AG10803 (cell line): ENCODE data around the gene BHLHE40.

Experiments
- DNase-seq: peaks from one replicate; pipeline ENCODE4 v3.0.0; 2010; ENCODE audit warnings: low read depth
- H3K4me3 ChIP-seq: 2 replicates; pipeline ENCODE4 v1.5.1; 2011; ENCODE audit warnings: mild to moderate bottlenecking, low read length, control low read depth
- TF ChIP-seq, protein P1 (sequence below): conservative IDR thresholded peaks from 2 replicates; pipeline ENCODE4 v1.5.1; 2011; ENCODE audit warnings: mild to moderate bottlenecking, low read length, control low read depth, inconsistent platforms

The BHLHE40 gene

DNA sequence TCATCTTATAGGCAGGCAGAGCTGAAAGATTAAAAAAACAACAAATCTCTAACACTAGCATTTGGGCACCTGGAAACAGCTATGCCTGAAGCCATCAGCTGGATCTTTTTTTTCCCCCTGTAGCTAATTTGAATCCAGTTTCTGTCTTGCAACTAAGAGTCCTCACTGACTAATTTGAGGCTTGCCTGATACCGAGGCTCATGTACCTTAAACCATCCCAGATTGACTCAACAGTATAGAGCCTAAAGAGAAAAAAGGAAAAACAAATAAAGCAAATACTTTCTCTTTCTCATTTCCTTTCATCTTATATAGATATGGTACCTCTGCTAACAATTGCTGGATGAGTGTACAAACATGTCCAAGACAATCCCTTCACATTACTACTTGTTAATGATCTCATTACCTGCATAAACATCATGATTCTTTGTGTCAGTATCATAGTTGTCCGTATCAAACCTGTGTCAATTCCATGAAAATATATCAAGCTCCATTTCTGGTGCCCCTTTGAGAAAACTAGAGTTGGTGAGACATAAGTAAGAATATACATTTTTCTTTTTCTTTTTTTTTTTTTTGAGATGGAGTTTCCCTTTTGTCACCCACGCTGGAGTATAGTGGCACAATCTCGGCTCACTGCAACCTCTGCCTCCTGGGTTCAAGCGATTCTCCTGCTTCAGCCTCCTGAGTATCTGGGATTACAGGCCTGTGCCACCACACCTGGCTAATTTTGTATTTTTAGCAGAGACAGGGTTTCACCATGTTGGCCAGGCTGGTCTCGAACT lies 43.1 kb downstream of the BHLHE40 start:
- no peak for DNase-seq
- H3K4me3 ChIP-seq = no peak overlapping the region
- TF ChIP-seq, protein P1, sequence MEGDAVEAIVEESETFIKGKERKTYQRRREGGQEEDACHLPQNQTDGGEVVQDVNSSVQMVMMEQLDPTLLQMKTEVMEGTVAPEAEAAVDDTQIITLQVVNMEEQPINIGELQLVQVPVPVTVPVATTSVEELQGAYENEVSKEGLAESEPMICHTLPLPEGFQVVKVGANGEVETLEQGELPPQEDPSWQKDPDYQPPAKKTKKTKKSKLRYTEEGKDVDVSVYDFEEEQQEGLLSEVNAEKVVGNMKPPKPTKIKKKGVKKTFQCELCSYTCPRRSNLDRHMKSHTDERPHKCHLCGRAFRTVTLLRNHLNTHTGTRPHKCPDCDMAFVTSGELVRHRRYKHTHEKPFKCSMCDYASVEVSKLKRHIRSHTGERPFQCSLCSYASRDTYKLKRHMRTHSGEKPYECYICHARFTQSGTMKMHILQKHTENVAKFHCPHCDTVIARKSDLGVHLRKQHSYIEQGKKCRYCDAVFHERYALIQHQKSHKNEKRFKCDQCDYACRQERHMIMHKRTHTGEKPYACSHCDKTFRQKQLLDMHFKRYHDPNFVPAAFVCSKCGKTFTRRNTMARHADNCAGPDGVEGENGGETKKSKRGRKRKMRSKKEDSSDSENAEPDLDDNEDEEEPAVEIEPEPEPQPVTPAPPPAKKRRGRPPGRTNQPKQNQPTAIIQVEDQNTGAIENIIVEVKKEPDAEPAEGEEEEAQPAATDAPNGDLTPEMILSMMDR = no peak

DNA sequence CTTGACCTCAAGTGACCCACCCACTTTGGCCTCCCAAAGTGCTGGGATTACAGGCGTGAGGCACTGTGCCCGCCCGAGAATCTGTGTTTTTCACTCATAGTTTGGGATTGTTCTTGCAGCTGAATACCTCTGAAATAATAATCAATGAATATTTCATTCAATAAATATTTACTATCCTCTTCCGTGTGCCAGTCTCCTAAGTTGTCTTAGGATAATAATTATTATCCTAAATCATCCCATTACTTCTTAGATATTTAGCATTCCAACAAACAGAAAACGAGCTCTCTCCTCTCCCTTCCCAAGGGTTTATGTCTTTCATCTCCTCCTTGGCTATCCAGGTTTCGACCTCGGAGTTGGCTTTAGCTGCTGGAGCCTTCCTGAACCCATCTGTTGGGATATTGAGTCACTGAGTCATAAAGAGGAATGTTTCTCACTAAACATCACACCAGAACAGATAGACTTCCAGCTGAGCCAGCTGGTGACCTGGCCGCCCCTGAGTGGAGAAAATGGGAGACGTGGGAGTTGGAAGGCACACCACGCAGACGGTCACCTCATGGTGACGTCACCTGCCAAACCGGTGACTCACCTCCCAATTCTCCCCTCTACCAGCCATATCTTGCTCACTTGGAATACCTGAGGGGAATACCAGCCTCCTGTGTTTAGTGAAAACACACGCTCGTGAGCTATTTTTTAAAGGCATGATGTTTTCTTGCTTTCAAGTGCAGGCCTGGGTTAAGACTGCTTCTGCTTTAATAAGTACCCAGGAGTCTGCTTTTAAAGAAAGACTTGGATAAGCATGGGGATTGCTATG lies 43.9 kb downstream of the BHLHE40 start:
- no peak overlapping the region for H3K4me3 ChIP-seq
- TF ChIP-seq, protein P1 = no peak
- DNase-seq = peak; percentile 98

GRCh38 chr3:5023777-5024346 lies 44.6 kb downstream of the BHLHE40 start:
- H3K4me3 ChIP-seq = no peak overlapping the region
- DNase-seq = no peak
- TF ChIP-seq, protein P1 = no peak

- H3K4me3 ChIP-seq = peak overlapping the region; percentile 29
- TF ChIP-seq, protein P1 = no peak
- DNase-seq = no peak
Measured at GRCh38 chr3:5026046-5026362, 46.8 kb downstream of the BHLHE40 start.

DNA sequence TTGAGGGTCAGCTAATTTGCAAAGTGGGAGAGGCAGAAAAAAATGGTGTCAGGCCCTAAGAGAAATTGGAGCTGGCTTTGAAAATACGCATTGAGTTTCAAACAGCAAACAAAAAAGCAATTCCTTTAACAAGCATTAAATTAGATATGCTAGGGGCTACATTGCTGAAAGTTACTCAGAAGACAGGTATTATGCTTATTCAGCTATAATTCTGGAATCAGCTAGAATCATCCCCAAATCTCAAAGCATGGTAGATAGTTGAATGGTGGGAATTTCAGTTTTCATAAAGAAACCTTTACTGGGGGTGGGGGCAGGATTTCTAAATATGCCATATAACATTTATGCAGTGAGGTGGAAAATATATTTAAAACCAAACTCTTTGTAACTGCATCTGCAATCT lies 50.5 kb downstream of the BHLHE40 start:
- no peak for DNase-seq
- TF ChIP-seq, protein P1 = no peak
- no peak overlapping the region for H3K4me3 ChIP-seq

DNA sequence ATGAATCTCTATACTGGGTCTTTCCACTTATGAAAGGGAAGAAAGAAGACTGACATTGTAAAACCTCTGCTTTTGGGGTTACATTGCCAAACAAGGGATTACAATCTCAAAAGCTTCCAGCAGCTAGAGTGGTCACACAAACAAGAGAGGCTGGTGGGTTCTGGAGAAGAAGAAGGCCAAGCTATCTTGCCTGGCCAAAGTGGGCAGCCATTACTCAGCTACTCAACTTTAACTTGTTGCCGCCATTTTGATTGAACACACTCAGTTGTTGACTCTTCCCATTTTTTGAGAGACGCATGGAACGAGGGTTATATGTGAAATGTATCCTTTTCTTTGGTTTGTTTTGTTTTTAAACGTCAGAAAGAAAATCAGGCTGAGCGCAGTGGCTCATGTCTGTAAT lies 50.9 kb downstream of the BHLHE40 start:
- DNase-seq = no peak
- TF ChIP-seq, protein P1 = no peak
- no peak overlapping the region for H3K4me3 ChIP-seq
